K562 (cell line): ENCODE results near the gene SMOC2. TPM values are rescaled to one million over a fixed set of nuclear protein-coding genes. Genes with fewer than 3 reads are reported as not detected.

Experiments
- ATAC-seq: fragments of 200-7000 bp; cut with Tn5 transposase; 3 replicates; pipeline ENCODE4 v1.9.1; 2020; ENCODE audit warnings: moderate library complexity
- BruUV-seq: library from RNA; stranded (reverse); fragments of 400-500 nt; replicated peaks from 2 replicates; lab custom pipeline; 2021; lab: Mats Ljungman, UMichigan
- CTCF ChIA-PET: fragments of 300-600 bp; formaldehyde crosslinking; extraction: SDS; loops from one replicate; lab custom pipeline; 2021; ENCODE audit warnings: low intra/inter-chr PET ratio; lab: Yijun Ruan, JAX
- POLR2A ChIA-PET: fragments of 300-600, 350-650 bp; sonication (Branson Sonifier 250); formaldehyde crosslinking; extraction: SDS; loops from one replicate; lab custom pipeline; 2021; ENCODE audit warnings: antibody characterized with exemption, inconsistent platforms; lab: Yijun Ruan, JAX
- DNase-seq, 4 experiments: peaks; one replicate each; pipeline versions ENCODE4 v3.0.0 to v3.0.0-alpha.2; 2011 to 2018; ENCODE audit warnings: low spot score in 3 of 4, mixed read lengths in 3 of 4; ENCODE audit errors: extremely low read depth in 1 of 4
- FAIRE-seq: peaks from 2 replicates; lab custom pipeline; 2011; peaks lifted over from hg19 to GRCh38; lab: Jason Lieb, UNC
- H2AFZ ChIP-seq: 2 replicates; pipeline ENCODE4 v1.6.0; 2011; ENCODE audit warnings: low read depth, low read length, control low read depth, inconsistent platforms
- H3K27ac ChIP-seq: fragments of 200-600 bp; 3 replicates; pipeline ENCODE4 v1.8.0; 2011; ENCODE audit warnings: low read depth, mild to moderate bottlenecking, control low read depth, inconsistent platforms, low read length, moderate library complexity, mixed read lengths; ENCODE audit errors: extremely low read depth
- H3K27me3 ChIP-seq, 2 experiments: fragments of 300-600 bp in 1 of 2; 2 replicates in 1 of 2; 3 replicates in 1 of 2; pipeline versions ENCODE4 v1.6.0 to v1.8.0; 2011; ENCODE audit warnings: inconsistent platforms in 2 of 2, low read length in 2 of 2, mild to moderate bottlenecking in 1 of 2, mixed read lengths in 1 of 2, moderate library complexity in 1 of 2; ENCODE audit not compliant: control insufficient read depth in 2 of 2, insufficient read depth in 2 of 2
- H3K36me3 ChIP-seq: fragments of 300-600 bp; 3 replicates; pipeline ENCODE4 v1.8.0; 2011; ENCODE audit warnings: mild to moderate bottlenecking, low read length, inconsistent platforms; ENCODE audit not compliant: control insufficient read depth, insufficient read depth
- H3K4me1 ChIP-seq, 2 experiments: fragments of 200-600 bp in 1 of 2; replicated peaks in 1 of 2; 2 replicates in 1 of 2; 3 replicates in 1 of 2; pipeline versions ENCODE4 v1.5.1 to v1.8.0; 2011; ENCODE audit warnings: inconsistent platforms in 2 of 2, low read length in 2 of 2, mild to moderate bottlenecking in 1 of 2, mixed read lengths in 1 of 2, moderate library complexity in 1 of 2; ENCODE audit not compliant: control insufficient read depth in 2 of 2, insufficient read depth in 2 of 2
- H3K4me2 ChIP-seq: 2 replicates; pipeline ENCODE4 v1.6.1; 2011; ENCODE audit warnings: low read length, control low read depth, inconsistent platforms, mixed read lengths; ENCODE audit not compliant: insufficient read depth
- H3K4me3 ChIP-seq: fragments of 200-600 bp; sonication (generic), shearing (Covaris generic); 2 replicates; pipeline ENCODE4 v1.5.1; 2016; ENCODE audit warnings: control low read depth, inconsistent platforms
- H3K79me2 ChIP-seq: fragments of 200-600 bp; 3 replicates; pipeline ENCODE4 v1.8.0; 2011; ENCODE audit warnings: low read length, inconsistent platforms; ENCODE audit not compliant: control insufficient read depth, insufficient read depth
- H3K9ac ChIP-seq, 2 experiments: 2 replicates each; pipeline versions ENCODE4 v1.6.0 to v1.6.1; 2011; ENCODE audit warnings: low read depth in 2 of 2, low read length in 2 of 2, control low read depth in 1 of 2, inconsistent platforms in 1 of 2, mild to moderate bottlenecking in 1 of 2, mixed read lengths in 1 of 2; ENCODE audit not compliant: insufficient read depth in 1 of 2
- H3K9me1 ChIP-seq: one replicate; pipeline ENCODE4 v1.6.0; 2011; ENCODE audit warnings: inconsistent platforms, mild to moderate bottlenecking, low read length, moderate library complexity; ENCODE audit not compliant: control insufficient read depth, insufficient read depth
- H3K9me3 ChIP-seq: replicated peaks from 2 replicates; pipeline ENCODE4 v1.5.1; 2011; ENCODE audit warnings: low read depth, low read length, inconsistent platforms; ENCODE audit not compliant: control insufficient read depth, insufficient read depth
- H4K20me1 ChIP-seq: replicated peaks from 2 replicates; pipeline ENCODE4 v1.6.1; 2011; ENCODE audit warnings: low read length, inconsistent platforms, mixed read lengths; ENCODE audit not compliant: control insufficient read depth, insufficient read depth
- ATF4 ChIP-seq: fragments of 450-650 bp; formaldehyde crosslinking; IDR thresholded peaks from 2 replicates; pipeline ENCODE4 v1.4.0; 2022; ENCODE audit warnings: mild to moderate bottlenecking, moderate library complexity
- ETS2 ChIP-seq: IDR thresholded peaks from 2 replicates; pipeline ENCODE4 v1.6.1; 2016; ENCODE audit warnings: borderline replicate concordance, missing genetic modification characterization, mild to moderate bottlenecking, moderate library complexity, missing compliant biosample characterization; ENCODE audit not compliant: poor library complexity, severe bottlenecking
- MAX ChIP-seq: sonication (generic); formaldehyde crosslinking; IDR thresholded peaks from 2 replicates; pipeline ENCODE4 v1.9.0; 2022; ENCODE audit warnings: mild to moderate bottlenecking, missing genetic modification reagents
- NFE2L1 ChIP-seq: fragments of 450-650 bp; IDR thresholded peaks from 2 replicates; pipeline ENCODE4 v1.6.1; 2016; ENCODE audit warnings: missing genetic modification characterization, low read depth, mild to moderate bottlenecking, missing compliant biosample characterization, moderate library complexity, borderline replicate concordance
- PTBP1 ChIP-seq: fragments of 200-400 bp; formaldehyde crosslinking; IDR thresholded peaks from 2 replicates; pipeline ENCODE4 v1.6.1; 2017; ENCODE audit warnings: low read depth, low read length
- PURB ChIP-seq: sonication (generic); formaldehyde crosslinking; IDR thresholded peaks from 2 replicates; pipeline ENCODE4 v1.9.0; 2021; ENCODE audit warnings: low read depth, mild to moderate bottlenecking, missing genetic modification reagents
- SAFB2 ChIP-seq: fragments of 200-400 bp; formaldehyde crosslinking; IDR thresholded peaks from 2 replicates; pipeline ENCODE4 v1.6.1; 2018; ENCODE audit warnings: borderline replicate concordance, low read length, low read depth, moderate library complexity; ENCODE audit not compliant: severe bottlenecking
- SP2 ChIP-seq: IDR thresholded peaks from 2 replicates; pipeline ENCODE4 v1.6.1; 2011; ENCODE audit warnings: mild to moderate bottlenecking, low read depth, low read length, moderate library complexity; ENCODE audit not compliant: poor library complexity, severe bottlenecking; ENCODE audit errors: extremely low read depth
- ZNF175 ChIP-seq: fragments of 200-800 bp; sonication (Bioruptor generic); IDR thresholded peaks from 2 replicates; pipeline ENCODE4 v1.6.1; 2016; ENCODE audit warnings: low read depth, mild to moderate bottlenecking, missing genetic modification characterization, missing compliant biosample characterization
- whole genome bisulfite sequencing: fragments of 100-300 bp; shearing (Covaris generic); methylation state at CpG from one replicate; pipeline ENCODE4 v1.1.6; 2016; ENCODE audit warnings: low coverage, mixed read lengths; ENCODE audit not compliant: insufficient coverage; ENCODE audit errors: missing lambda C conversion rate; 5-methylcytosine and 5-hydroxymethylcytosine counted together
- in situ Hi-C: fragments of 300-500 bp; cut with MboI; formaldehyde crosslinking; loops from 4 replicates; pipeline ENCODE4 v1.15.0; 2018; ENCODE audit warnings: inconsistent platforms, mixed read lengths
- intact Hi-C: fragments of 100-400 bp; cut with micrococcal nuclease; formaldehyde crosslinking; loops from 2 replicates; pipeline ENCODE4 v1.14.2; 2022
- polyA plus RNA-seq, 8 experiments: library from polyadenylated mRNA; depleted of rRNA in 4 of 8; stranded (reverse) in 5 of 8; unstranded in 3 of 8; fragments of >200 nt; fragmentation: Nextera tagmentation in 2 of 8; fragmentation: Illumina TruSeq in 1 of 8; extraction: Ambion mirVana in 2 of 8; extraction: Trizol in 1 of 8; gene quantifications; 2 replicates each; pipeline versions ENCODE4 v1.2.1 to v1.2.3, GENCODE V29; 2011 to 2014; ENCODE audit warnings: inconsistent platforms in 1 of 8, missing spikeins in 1 of 8
- total RNA-seq, 7 experiments: library from RNA; depleted of rRNA in 6 of 7; stranded (reverse); fragments of >200 nt in 6 of 7; fragmentation: Illumina TruSeq in 2 of 7; extraction: Trizol in 2 of 7; gene quantifications; 2 replicates each; pipeline versions ENCODE4 v1.2.1 to v1.2.3, GENCODE V29; 2011 to 2021; ENCODE audit warnings: low replicate concordance in 1 of 7
- TF ChIP-seq, protein P1 (sequence below): fragments of 450-650 bp; IDR thresholded peaks from 2 replicates; pipeline ENCODE4 v1.6.1; 2016

The SMOC2 gene
- total and polyA plus RNA-seq, 9 of the 15 experiments (the other 6 are each of a cell fraction or from before 2014, with no cell fraction given) = 0.45 to 2.3 (median 1.1) TPM

DNA sequence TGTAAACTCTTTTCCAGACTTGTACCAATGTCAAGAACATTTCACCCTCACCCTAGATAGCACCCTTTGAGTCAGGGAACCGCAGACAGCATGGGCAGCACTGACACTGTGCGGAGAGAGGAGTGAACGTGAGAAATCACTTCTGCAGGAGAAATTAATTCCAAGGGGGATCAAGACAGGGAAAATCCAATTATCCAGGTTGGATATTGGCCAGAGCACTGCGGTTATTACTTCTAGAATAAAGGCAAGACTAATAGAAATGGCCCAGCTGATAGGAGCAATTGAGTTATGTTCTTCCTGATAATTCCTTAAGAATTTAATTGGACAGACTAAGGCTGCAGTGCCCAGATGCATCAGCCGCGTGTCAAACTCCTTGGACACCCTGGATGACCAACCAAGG, 179.6 kb downstream of the SMOC2 start:
- intact Hi-C loops = no loop called here
- POLR2A ChIA-PET = interaction anchor here (1.8 kb wide), 1 partner anchor 9 kb away, joined by 4 read pairs; no protein-coding TSS in a partner anchor

More for the DNA sequence above, 179.6 kb downstream of the SMOC2 start:
- H3K4me1 ChIP-seq = peaks cover 0 to 4% of the 10 kb centered on the region in 2 experiments; a peak in 1 of 5 replicates
- no peak for DNase-seq
- peaks cover 0 to 26% of the 10 kb centered on the region in 2 experiments; a peak in 3 of 5 replicates for H3K27me3 ChIP-seq
- H3K9me1 ChIP-seq = no peaks in the 10 kb centered on the region
- H3K27ac ChIP-seq = no peak overlapping the region
- no peaks in the 10 kb centered on the region for H4K20me1 ChIP-seq
- no peak overlapping the region for H2AFZ ChIP-seq
- no peak overlapping the region for H3K4me2 ChIP-seq
- in situ Hi-C loops = no loop called here
- 21% methylated on average over 6 of the region's 6 CpGs for WGBS
- H3K9ac ChIP-seq = no peak overlapping the region
- H3K9me3 ChIP-seq = no peaks in the 10 kb centered on the region
- ATAC-seq = no peak
- FAIRE-seq = no peak
- H3K79me2 ChIP-seq = no peaks in the 10 kb centered on the region
- no peak for TF ChIP-seq ETS2 (tag)
- no peak for TF ChIP-seq SP2
- no peak for TF ChIP-seq MAX (CRISPR knock-in tag)
- no peak for TF ChIP-seq NFE2L1 (tag)
- TF ChIP-seq ZNF175 (CRISPR knock-in tag) = no peak
- TF ChIP-seq PTBP1 = no peak
- no peak for TF ChIP-seq ATF4
- TF ChIP-seq, protein P1, sequence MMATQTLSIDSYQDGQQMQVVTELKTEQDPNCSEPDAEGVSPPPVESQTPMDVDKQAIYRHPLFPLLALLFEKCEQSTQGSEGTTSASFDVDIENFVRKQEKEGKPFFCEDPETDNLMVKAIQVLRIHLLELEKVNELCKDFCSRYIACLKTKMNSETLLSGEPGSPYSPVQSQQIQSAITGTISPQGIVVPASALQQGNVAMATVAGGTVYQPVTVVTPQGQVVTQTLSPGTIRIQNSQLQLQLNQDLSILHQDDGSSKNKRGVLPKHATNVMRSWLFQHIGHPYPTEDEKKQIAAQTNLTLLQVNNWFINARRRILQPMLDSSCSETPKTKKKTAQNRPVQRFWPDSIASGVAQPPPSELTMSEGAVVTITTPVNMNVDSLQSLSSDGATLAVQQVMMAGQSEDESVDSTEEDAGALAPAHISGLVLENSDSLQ = no peak
- no peak for TF ChIP-seq PURB (CRISPR knock-in tag)
- TF ChIP-seq SAFB2 = no peak
- CTCF ChIA-PET = no interaction called here
- no peaks in the 10 kb centered on the region for H3K36me3 ChIP-seq
- H3K4me3 ChIP-seq = no peak overlapping the region
- BruUV-seq = no TSS peak
